Loucy (cell line): ENCODE measurements around the gene GRIK2.

Source experiments
- H2AFZ ChIP-seq: fragments of 200-600 bp; sonication (generic); 2 replicates; pipeline ENCODE4 v1.6.0; 2016; ENCODE audit warnings: antibody characterized with exemption, mild to moderate bottlenecking, low read length, moderate library complexity
- H3F3A ChIP-seq: fragments of 200-600 bp; 2 replicates; pipeline ENCODE4 v1.6.0; 2016; ENCODE audit warnings: antibody characterized with exemption, low read depth, mild to moderate bottlenecking
- H3K27me3 ChIP-seq: fragments of 200-600 bp; sonication (generic); 2 replicates; pipeline ENCODE4 v1.6.1; 2014; ENCODE audit warnings: low read length, mild to moderate bottlenecking; ENCODE audit not compliant: insufficient read depth, poor library complexity, severe bottlenecking
- H3K36me3 ChIP-seq: fragments of 200-600 bp; sonication (generic); 2 replicates; pipeline ENCODE4 v1.6.1; 2016; ENCODE audit warnings: low read length; ENCODE audit not compliant: insufficient read depth
- H3K4me1 ChIP-seq: fragments of 200-600 bp; sonication (generic); 2 replicates; pipeline ENCODE4 v1.5.1; 2014; ENCODE audit warnings: low read length, mild to moderate bottlenecking; ENCODE audit not compliant: insufficient read depth, poor library complexity, severe bottlenecking
- H3K4me2 ChIP-seq: fragments of 200-600 bp; sonication (generic); 2 replicates; pipeline ENCODE4 v1.6.0; 2014; ENCODE audit warnings: antibody characterized with exemption, low read length, low read depth, mild to moderate bottlenecking; ENCODE audit not compliant: poor library complexity, severe bottlenecking
- H3K4me3 ChIP-seq: fragments of 200-600 bp; sonication (generic); 2 replicates; pipeline ENCODE4 v1.5.1; 2014; ENCODE audit warnings: low read length, mild to moderate bottlenecking, mixed read lengths; ENCODE audit not compliant: poor library complexity, severe bottlenecking
- H3K79me2 ChIP-seq: fragments of 200-600 bp; sonication (generic); 2 replicates; pipeline ENCODE4 v1.6.1; 2014; ENCODE audit warnings: low read length; ENCODE audit not compliant: insufficient read depth
- H3K9ac ChIP-seq: fragments of 200-600 bp; sonication (generic); 2 replicates; pipeline ENCODE4 v1.6.0; 2014; ENCODE audit warnings: mild to moderate bottlenecking, low read depth, low read length, moderate library complexity; ENCODE audit not compliant: poor library complexity, severe bottlenecking
- H3K9me2 ChIP-seq: fragments of 200-600 bp; sonication (generic); replicated peaks from 2 replicates; pipeline ENCODE4 v1.6.1; 2016; ENCODE audit warnings: low read depth, low read length, mixed read lengths
- H3K9me3 ChIP-seq: fragments of 200-600 bp; sonication (generic); 2 replicates; pipeline ENCODE4 v1.6.1; 2014; ENCODE audit warnings: mild to moderate bottlenecking, antibody characterized with exemption, low read length, low read depth; ENCODE audit not compliant: insufficient read depth
- H4K20me1 ChIP-seq: fragments of 200-600 bp; sonication (generic); 2 replicates; pipeline ENCODE4 v1.6.0; 2014; ENCODE audit warnings: antibody characterized with exemption, low read length, mild to moderate bottlenecking; ENCODE audit not compliant: insufficient read depth, poor library complexity, severe bottlenecking
- EZH2phosphoT487 ChIP-seq: fragments of 200-600 bp; IDR thresholded peaks from 2 replicates; pipeline ENCODE4 v1.6.1; 2018; ENCODE audit warnings: antibody characterized with exemption, mild to moderate bottlenecking, moderate library complexity, borderline replicate concordance
- TF ChIP-seq, protein P1 (sequence below): fragments of 200-600 bp; sonication (generic); conservative IDR thresholded peaks from 2 replicates; pipeline ENCODE4 v1.5.1; 2014; ENCODE audit warnings: mild to moderate bottlenecking, antibody characterized with exemption, low read length

Gene GRIK2

DNA sequence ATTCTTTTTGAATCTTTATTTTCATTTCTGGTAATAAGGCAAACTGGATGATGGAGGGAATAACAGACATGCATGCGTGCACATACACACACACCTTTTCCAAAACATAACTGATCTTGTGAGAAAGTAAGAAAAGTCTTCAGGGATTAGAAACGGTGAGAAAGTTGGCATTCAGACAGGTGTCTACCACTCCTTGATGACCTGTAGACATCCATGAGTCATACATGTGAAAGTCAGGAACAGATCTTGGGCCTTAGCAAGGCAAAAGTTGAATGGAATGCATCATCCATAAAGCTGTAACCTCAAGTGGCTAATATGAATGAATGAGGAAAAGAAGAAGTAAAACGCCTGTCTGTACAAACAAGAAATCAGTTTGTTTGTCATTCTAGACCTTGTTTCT is 97.3 kb downstream of the GRIK2 start:
- Histone ChIP-seq H3K4me1 (no peaks in the 10 kb centered on the region), H3K4me3 (no peak overlapping the region), H3K9me2 (no peaks in the 10 kb centered on the region)

DNA sequence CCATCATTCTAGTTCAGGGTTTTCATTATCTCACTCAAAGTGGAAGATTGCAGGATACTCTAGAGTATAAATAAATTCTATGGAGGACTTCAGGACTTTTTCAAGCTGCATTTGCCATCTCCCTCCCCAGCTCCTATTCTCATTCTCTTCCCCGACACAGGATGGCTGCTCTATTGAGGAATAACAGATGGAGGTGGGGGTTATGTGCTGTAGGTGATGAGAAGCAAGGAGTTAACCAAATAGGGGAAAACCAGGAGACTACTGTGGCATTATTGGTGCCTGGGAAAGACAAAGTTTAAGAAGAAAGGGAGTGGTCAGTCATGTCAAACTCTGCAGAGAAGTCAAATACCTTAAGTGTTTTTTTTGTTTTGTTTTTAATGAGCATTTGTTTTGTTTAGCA is 109.3 kb downstream of the GRIK2 start:
- Histone ChIP-seq H3K9me3 (no peaks in the 10 kb centered on the region), H3K36me3 (no peaks in the 10 kb centered on the region), H3K4me3 (no peak overlapping the region), H3K4me1 (no peaks in the 10 kb centered on the region), H4K20me1 (no peaks in the 10 kb centered on the region), H3F3A (no peaks in the 10 kb centered on the region), H3K9ac (no peak overlapping the region), H3K9me2 (0 out of 2 replicates have a peak, but pooled peaks cover 4% of the 10 kb centered on the region), H3K27me3 (no peaks in the 10 kb centered on the region), H3K79me2 (no peaks in the 10 kb centered on the region), H3K4me2 (no peak overlapping the region), H2AFZ (no peak overlapping the region)
- TF ChIP-seq, protein P1, sequence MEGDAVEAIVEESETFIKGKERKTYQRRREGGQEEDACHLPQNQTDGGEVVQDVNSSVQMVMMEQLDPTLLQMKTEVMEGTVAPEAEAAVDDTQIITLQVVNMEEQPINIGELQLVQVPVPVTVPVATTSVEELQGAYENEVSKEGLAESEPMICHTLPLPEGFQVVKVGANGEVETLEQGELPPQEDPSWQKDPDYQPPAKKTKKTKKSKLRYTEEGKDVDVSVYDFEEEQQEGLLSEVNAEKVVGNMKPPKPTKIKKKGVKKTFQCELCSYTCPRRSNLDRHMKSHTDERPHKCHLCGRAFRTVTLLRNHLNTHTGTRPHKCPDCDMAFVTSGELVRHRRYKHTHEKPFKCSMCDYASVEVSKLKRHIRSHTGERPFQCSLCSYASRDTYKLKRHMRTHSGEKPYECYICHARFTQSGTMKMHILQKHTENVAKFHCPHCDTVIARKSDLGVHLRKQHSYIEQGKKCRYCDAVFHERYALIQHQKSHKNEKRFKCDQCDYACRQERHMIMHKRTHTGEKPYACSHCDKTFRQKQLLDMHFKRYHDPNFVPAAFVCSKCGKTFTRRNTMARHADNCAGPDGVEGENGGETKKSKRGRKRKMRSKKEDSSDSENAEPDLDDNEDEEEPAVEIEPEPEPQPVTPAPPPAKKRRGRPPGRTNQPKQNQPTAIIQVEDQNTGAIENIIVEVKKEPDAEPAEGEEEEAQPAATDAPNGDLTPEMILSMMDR = no peak
- no peak for TF ChIP-seq EZH2phosphoT487

More for the DNA sequence above, 97.3 kb downstream of the GRIK2 start:
- no peak for TF ChIP-seq EZH2phosphoT487
- TF ChIP-seq, protein P1 = no peak
- H3K9me3 ChIP-seq = no peaks in the 10 kb centered on the region
- no peak overlapping the region for H3K4me2 ChIP-seq
- no peaks in the 10 kb centered on the region for H4K20me1 ChIP-seq
- no peak overlapping the region for H2AFZ ChIP-seq
- no peaks in the 10 kb centered on the region for H3K36me3 ChIP-seq
- no peak overlapping the region for H3K9ac ChIP-seq
- no peaks in the 10 kb centered on the region for H3K79me2 ChIP-seq
- no peaks in the 10 kb centered on the region for H3F3A ChIP-seq
- H3K27me3 ChIP-seq = no peaks in the 10 kb centered on the region

DNA sequence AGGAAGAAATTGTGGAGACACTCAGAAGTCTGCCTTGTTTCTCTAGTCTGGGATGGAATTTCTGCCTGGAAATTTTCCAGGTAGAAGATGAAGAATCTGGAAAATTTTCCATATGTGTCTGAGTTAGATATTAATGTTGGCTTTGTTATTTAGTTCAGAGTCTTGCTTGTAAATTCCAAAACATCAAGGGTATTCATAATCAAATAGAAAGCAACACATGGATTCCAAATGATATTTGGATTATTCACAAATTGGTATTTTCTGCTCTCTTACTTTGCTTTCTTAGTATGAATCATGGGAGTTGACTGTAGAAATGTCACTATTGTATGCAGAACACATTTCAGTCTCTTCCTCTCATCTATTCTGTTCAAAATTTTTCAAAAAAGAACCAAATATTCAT is 116.0 kb downstream of the GRIK2 start:
- Histone ChIP-seq H3K9me2 (0 out of 2 replicates have a peak, but pooled peaks cover 4% of the 10 kb centered on the region), H4K20me1 (no peaks in the 10 kb centered on the region), H3K4me1 (no peaks in the 10 kb centered on the region), H3K79me2 (no peaks in the 10 kb centered on the region), H3K9me3 (no peaks in the 10 kb centered on the region), H2AFZ (no peak overlapping the region), H3K9ac (no peak overlapping the region), H3K4me3 (no peak overlapping the region), H3K27me3 (no peaks in the 10 kb centered on the region), H3K4me2 (no peak overlapping the region), H3F3A (no peaks in the 10 kb centered on the region), H3K36me3 (no peaks in the 10 kb centered on the region)
- TF ChIP-seq EZH2phosphoT487 = no peak
- TF ChIP-seq, protein P1 = no peak
